Neural cell (in vitro differentiated cells): ENCODE data around the gene ENDOV.

Source experiments
- EZH2 ChIP-seq: fragments of 200-600, 300-800 bp; shearing (Covaris generic), sonication (generic); IDR thresholded peaks from 2 replicates; pipeline ENCODE4 v1.6.1; 2014; ENCODE audit warnings: antibody characterized with exemption, low read length, borderline replicate concordance, mild to moderate bottlenecking; ENCODE audit not compliant: insufficient read depth, poor library complexity, severe bottlenecking
- POLR2AphosphoS5 ChIP-seq: IDR thresholded peaks from 2 replicates; pipeline ENCODE4 v1.6.1; 2012
- RAD21 ChIP-seq: fragments of 450-650 bp; conservative IDR thresholded peaks from 2 replicates; pipeline ENCODE4 v1.6.1; 2014; ENCODE audit warnings: antibody characterized with exemption, mild to moderate bottlenecking, moderate library complexity
- SMC3 ChIP-seq: fragments of 450-650 bp; conservative IDR thresholded peaks from 2 replicates; pipeline ENCODE4 v1.6.1; 2014; ENCODE audit warnings: antibody characterized with exemption, mild to moderate bottlenecking, moderate library complexity; ENCODE audit not compliant: poor library complexity
- TAF1 ChIP-seq: IDR thresholded peaks from 2 replicates; pipeline ENCODE4 v1.6.1; 2012; ENCODE audit warnings: low read depth
- TF ChIP-seq, protein P1 (sequence below): fragments of 450-650 bp; IDR thresholded peaks from 2 replicates; pipeline ENCODE4 v1.5.1; 2014; ENCODE audit warnings: antibody characterized with exemption, mild to moderate bottlenecking, moderate library complexity; ENCODE audit not compliant: poor library complexity, severe bottlenecking
- TF ChIP-seq, protein P2 (sequence below): IDR thresholded peaks from 2 replicates; pipeline ENCODE4 v1.6.1; 2012; ENCODE audit warnings: borderline replicate concordance

DNA sequence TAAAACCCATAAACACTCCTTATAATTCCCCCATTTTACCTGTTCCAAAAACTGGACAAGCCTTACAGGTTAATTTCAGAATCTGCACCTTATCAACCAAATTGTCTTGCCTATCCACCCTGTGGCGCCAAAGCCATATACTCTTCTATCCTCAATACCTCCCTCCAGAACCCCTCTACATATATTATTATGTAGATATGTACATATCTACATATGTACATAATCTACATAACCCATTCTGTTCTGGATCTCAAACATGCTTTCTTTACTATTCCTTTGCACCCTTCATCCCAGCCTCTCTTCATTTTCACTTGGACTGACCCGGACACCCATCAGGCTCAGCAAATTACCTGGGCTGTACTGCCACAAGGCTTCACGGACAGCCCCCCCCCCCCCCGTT, 12.0 kb upstream of the ENDOV start:
- TF ChIP-seq, protein P1, sequence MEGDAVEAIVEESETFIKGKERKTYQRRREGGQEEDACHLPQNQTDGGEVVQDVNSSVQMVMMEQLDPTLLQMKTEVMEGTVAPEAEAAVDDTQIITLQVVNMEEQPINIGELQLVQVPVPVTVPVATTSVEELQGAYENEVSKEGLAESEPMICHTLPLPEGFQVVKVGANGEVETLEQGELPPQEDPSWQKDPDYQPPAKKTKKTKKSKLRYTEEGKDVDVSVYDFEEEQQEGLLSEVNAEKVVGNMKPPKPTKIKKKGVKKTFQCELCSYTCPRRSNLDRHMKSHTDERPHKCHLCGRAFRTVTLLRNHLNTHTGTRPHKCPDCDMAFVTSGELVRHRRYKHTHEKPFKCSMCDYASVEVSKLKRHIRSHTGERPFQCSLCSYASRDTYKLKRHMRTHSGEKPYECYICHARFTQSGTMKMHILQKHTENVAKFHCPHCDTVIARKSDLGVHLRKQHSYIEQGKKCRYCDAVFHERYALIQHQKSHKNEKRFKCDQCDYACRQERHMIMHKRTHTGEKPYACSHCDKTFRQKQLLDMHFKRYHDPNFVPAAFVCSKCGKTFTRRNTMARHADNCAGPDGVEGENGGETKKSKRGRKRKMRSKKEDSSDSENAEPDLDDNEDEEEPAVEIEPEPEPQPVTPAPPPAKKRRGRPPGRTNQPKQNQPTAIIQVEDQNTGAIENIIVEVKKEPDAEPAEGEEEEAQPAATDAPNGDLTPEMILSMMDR, result no peak
- TF ChIP-seq POLR2AphosphoS5 (no peak), EZH2 (no peak), SMC3 (no peak), TAF1 (no peak), RAD21 (no peak)
- TF ChIP-seq, protein P2, sequence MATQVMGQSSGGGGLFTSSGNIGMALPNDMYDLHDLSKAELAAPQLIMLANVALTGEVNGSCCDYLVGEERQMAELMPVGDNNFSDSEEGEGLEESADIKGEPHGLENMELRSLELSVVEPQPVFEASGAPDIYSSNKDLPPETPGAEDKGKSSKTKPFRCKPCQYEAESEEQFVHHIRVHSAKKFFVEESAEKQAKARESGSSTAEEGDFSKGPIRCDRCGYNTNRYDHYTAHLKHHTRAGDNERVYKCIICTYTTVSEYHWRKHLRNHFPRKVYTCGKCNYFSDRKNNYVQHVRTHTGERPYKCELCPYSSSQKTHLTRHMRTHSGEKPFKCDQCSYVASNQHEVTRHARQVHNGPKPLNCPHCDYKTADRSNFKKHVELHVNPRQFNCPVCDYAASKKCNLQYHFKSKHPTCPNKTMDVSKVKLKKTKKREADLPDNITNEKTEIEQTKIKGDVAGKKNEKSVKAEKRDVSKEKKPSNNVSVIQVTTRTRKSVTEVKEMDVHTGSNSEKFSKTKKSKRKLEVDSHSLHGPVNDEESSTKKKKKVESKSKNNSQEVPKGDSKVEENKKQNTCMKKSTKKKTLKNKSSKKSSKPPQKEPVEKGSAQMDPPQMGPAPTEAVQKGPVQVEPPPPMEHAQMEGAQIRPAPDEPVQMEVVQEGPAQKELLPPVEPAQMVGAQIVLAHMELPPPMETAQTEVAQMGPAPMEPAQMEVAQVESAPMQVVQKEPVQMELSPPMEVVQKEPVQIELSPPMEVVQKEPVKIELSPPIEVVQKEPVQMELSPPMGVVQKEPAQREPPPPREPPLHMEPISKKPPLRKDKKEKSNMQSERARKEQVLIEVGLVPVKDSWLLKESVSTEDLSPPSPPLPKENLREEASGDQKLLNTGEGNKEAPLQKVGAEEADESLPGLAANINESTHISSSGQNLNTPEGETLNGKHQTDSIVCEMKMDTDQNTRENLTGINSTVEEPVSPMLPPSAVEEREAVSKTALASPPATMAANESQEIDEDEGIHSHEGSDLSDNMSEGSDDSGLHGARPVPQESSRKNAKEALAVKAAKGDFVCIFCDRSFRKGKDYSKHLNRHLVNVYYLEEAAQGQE, result no peak
